Measurements from ENCODE around the gene TEX22.

DNA sequence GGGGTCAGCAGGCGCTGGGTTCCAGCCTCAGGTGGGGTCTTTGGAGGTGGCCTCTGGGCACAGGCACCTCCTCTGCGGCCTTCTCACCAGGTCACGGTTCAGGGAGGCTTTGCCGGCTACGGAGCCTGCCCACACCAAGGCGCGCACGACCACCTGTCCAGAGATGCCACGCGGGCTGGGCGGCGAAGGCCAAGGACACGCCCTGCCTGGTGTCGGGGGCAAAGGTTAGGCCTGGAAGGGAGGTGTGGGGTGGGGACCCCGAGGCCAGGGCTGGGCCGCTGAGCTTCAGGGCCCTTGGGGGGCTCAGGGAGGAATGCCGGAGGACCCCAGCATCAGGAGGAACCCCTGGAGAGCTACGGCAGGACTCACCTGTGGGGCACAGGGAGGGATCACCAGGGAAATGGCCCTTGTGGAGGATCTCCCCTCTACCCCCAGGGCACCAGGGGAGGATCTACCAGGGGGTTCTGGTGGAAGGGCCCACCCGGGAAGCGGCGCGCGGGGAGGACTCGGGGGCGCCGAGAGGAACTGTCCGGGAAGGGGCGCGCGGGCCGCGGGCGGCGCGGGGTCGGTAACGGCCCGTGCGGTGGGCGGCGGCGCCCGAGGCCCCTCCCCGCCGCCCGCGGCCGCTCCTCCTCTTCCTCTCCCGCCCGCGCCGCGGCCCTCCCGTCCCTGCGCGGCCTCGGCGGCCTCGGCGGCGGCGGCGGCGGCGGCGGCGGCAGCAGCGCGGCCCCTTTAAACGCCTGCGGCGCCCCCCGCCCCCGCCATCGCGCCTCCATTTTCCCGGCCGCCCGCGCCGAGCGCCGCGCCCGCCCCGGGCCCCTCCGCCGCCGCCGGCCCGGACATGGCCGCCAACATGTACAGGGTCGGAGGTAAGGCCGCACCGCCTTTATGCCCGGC lies 21.1 kb downstream of the TEX22 start, which contains the start of gene MTA1:
- TF ChIP-seq POLR2A (IDR thresholded peaks at IDR 0.05) (no peak), CTCF (IDR thresholded peaks at IDR 0.05) (no peak)
